Esophagus squamous epithelium (tissue), 5 donors: ENCODE results near the gene CCL17. TPM values are rescaled to one million over a fixed set of nuclear protein-coding genes. Genes with fewer than 3 reads are reported as not detected.

Experiments used
- DNase-seq: peaks from one replicate; lab custom pipeline; 2025; lab: John Stamatoyannopoulos, UW
- H3K27ac ChIP-seq, 4 donors: fragments of 200-600 bp; sonication (generic); one replicate each; pipeline ENCODE4 v1.5.1; 2016 to 2019; ENCODE audit warnings: mild to moderate bottlenecking in 1 of 4
- H3K27me3 ChIP-seq, 4 donors: fragments of 200-600 bp; sonication (generic); 1 replicate in 3 of 4; 2 replicates in 1 of 4; pipeline versions ENCODE4 v1.5.1 to v1.6.0; 2017 to 2021; ENCODE audit warnings: antibody characterized with exemption in 1 of 4
- H3K36me3 ChIP-seq, 3 donors: fragments of 200-600 bp; sonication (generic); one replicate each; pipeline ENCODE4 v1.5.1; 2016 to 2019
- H3K4me1 ChIP-seq, 3 donors: fragments of 200-600 bp; sonication (generic); one replicate each; pipeline ENCODE4 v1.5.1; 2017 to 2019
- H3K4me3 ChIP-seq, 4 donors: fragments of 200-600 bp; sonication (generic); 1 replicate in 3 of 4; 2 replicates in 1 of 4; pipeline ENCODE4 v1.5.1; 2016 to 2019; ENCODE audit warnings: mild to moderate bottlenecking in 2 of 4, moderate library complexity in 1 of 4
- H3K9me3 ChIP-seq, 3 donors: fragments of 200-600 bp; sonication (generic); one replicate each; pipeline ENCODE4 v1.5.1; 2016 to 2019
- POLR2A ChIP-seq, 4 donors: fragments of 450-650 bp; IDR thresholded peaks; one replicate each; pipeline ENCODE4 v1.6.1; 2017; ENCODE audit warnings: antibody characterized with exemption in 4 of 4, mild to moderate bottlenecking in 4 of 4, moderate library complexity in 3 of 4
- WGBS, 2 donors: methylation state at CpG; one replicate each; pipeline ENCODE4 v1.1.5; 2018; 5-methylcytosine and 5-hydroxymethylcytosine counted together
- intact Hi-C: fragments of 100-400 bp; cut with DNase I; formaldehyde crosslinking; loops from one replicate; pipeline ENCODE4 v1.15.0; 2022
- total RNA-seq, 4 donors: library from RNA; depleted of rRNA; stranded (reverse); fragments of >200 nt; gene quantifications; one replicate each; pipeline ENCODE4 v1.1.0, GENCODE V29; 2016
- TF ChIP-seq, protein P1 (sequence below), 6 experiments: fragments of 450-650 bp in 4 of 6; fragments of 200-600 bp in 2 of 6; sonication (generic) in 2 of 6; IDR thresholded peaks; one replicate each; pipeline ENCODE4 v1.5.1; 2016 to 2019; ENCODE audit warnings: antibody characterized with exemption in 6 of 6, mild to moderate bottlenecking in 4 of 6, moderate library complexity in 4 of 6
- donor health status: DM: yes; HTN: yes; CAD: no.

CCL17 gene
- total RNA-seq, 4 donors from 2014 or later: 0.64 to 1.3 TPM; not detected in 2

DNA sequence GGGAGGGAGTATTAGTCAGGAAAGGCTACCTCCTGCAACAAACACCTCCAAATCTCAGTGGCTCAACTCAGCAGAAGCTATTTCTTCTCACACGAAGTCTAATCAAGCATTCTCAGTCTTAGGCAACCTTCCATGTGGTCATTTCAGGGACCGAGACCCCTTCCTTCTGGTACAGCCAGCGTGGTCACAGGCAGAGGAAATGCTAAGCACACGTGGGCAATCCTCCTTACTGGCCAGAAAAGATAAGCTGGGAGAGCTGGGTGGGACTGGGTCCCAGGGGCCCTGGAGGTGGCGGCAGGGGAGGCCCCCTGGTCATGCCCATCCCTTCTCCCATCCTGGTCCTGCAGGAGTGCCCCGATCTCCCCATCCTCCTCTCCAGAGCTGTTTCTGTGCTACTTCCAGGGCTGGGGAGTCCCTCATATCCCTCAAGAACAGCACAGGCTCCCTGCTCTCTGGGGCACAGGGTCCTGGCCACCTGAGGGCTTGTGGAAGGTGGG is 38.0 kb upstream of the CCL17 start:
- Histone ChIP-seq H3K9me3 (no peaks in the 10 kb centered on the region), H3K27ac (no peak overlapping the region), H3K4me1 (peaks cover 9 to 33% (median 11%) of the 10 kb centered on the region in 3 donors), H3K4me3 (no peak overlapping the region), H3K36me3 (no peaks in the 10 kb centered on the region), H3K27me3 (no peaks in the 10 kb centered on the region)
- no peak for DNase-seq
- intact Hi-C loops: no loop called here
- TF ChIP-seq, protein P1, sequence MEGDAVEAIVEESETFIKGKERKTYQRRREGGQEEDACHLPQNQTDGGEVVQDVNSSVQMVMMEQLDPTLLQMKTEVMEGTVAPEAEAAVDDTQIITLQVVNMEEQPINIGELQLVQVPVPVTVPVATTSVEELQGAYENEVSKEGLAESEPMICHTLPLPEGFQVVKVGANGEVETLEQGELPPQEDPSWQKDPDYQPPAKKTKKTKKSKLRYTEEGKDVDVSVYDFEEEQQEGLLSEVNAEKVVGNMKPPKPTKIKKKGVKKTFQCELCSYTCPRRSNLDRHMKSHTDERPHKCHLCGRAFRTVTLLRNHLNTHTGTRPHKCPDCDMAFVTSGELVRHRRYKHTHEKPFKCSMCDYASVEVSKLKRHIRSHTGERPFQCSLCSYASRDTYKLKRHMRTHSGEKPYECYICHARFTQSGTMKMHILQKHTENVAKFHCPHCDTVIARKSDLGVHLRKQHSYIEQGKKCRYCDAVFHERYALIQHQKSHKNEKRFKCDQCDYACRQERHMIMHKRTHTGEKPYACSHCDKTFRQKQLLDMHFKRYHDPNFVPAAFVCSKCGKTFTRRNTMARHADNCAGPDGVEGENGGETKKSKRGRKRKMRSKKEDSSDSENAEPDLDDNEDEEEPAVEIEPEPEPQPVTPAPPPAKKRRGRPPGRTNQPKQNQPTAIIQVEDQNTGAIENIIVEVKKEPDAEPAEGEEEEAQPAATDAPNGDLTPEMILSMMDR (IDR thresholded peaks at IDR 0.05): no peak
- WGBS, 2 donors: 60 to 76% methylated on average over 1 to 5 of the region's 6 CpGs

DNA sequence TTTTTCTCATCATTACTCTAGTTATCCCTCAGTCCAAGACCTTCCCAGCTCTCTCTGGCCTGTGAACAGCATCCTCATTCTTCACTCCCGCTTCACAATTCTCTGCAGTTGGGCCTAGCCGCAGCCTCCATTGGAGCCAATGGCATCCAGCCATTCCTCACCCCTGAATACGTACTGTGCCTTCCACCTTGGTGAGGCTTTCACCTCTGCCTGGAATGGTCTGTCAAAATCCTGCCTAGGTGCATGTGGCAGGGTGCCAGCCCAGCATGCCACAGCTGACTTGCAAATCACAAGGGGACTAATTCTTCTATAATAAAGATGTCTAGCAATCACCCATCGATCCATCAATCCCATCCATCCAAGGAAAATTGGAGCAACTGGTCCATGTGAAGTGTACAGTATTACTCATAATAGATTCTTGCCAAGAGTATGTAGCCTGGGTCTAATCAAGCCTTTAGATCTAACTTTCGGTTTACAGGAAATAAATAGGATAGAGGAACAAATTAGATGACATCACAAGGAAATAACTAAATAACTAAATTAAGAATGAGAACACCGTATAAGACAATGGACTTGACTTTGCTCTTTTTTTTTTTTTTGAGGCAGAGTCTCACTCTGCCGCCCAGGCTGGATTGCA is 37.3 kb upstream of the CCL17 start:
- WGBS, 2 donors: 23 to 39% methylated on average over 7 of the region's 7 CpGs
- no peak for DNase-seq

DNA sequence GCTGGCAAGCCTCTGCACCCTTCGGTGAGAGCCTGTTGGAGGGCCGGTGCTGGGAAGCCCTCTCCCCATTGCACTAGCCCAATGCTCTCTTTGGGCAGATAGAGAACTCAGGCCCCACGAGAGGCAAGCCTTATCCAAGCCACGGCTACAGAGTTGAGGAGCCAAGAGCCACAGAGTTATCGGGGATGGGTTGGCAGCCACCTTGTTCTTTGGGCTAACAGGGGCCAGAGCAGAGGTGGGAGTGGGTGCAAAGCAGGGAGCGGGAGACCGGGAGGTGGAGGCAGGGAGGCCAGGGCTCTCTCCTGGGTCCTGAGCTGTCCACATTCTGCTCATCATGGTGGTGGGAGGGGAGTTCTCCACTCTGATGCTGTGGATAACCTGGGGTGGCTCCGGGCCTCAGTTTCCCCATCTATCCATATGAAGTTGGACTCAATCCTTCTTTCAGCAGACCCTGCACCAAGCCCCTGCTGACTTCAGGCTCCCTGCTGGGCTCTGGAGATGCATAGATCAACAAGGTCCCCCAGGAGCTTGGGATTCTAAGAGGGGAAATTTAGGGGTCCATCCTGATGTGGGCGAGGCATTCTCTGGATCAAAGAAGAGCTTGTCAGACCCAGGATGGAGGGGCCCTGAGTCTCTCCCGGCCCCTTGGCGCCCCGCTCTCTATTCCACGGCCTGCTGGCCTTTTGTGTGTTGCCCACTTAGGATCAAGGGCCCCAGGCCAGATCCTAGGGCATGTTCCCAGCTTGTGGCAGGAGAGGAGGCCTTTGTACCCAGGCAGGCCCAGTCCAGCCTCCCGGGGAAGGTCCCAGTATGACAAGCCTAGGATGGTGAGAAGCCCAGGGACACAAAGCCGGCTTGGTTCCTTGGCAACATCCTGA is 32.8 kb upstream of the CCL17 start:
- Histone ChIP-seq H3K9me3 (no peaks in the 10 kb centered on the region), H3K36me3 (no peaks in the 10 kb centered on the region), H3K4me1 (peaks cover 20 to 71% (median 34%) of the 10 kb centered on the region in 3 donors), H3K4me3 (peak overlapping the region; percentile 35 to 66 (median 58)), H3K27ac (peak overlapping the region; percentile 83 to 91 (median 88)), H3K27me3 (no peaks in the 10 kb centered on the region)
- no peak for DNase-seq
- TF ChIP-seq POLR2A (IDR thresholded peaks at IDR 0.05): no peak
- TF ChIP-seq, protein P1 (IDR thresholded peaks at IDR 0.05): no peak
- intact Hi-C loops: no loop called here
- 63 to 87% methylated on average over 3 to 7 of the region's 15 CpGs for WGBS, 2 donors

More for the DNA sequence above, 37.3 kb upstream of the CCL17 start:
- Histone ChIP-seq H3K27ac (peak overlapping the region in 3 of 4 donors; percentile 13 to 39 (median 33)), H3K9me3 (no peaks in the 10 kb centered on the region), H3K27me3 (no peaks in the 10 kb centered on the region), H3K4me3 (no peak overlapping the region), H3K36me3 (no peaks in the 10 kb centered on the region), H3K4me1 (peaks cover 7 to 35% (median 13%) of the 10 kb centered on the region in 3 donors)
- TF ChIP-seq POLR2A (IDR thresholded peaks at IDR 0.05): no peak
- TF ChIP-seq, protein P1 (IDR thresholded peaks at IDR 0.05): no peak
- intact Hi-C loops: no loop called here

DNA sequence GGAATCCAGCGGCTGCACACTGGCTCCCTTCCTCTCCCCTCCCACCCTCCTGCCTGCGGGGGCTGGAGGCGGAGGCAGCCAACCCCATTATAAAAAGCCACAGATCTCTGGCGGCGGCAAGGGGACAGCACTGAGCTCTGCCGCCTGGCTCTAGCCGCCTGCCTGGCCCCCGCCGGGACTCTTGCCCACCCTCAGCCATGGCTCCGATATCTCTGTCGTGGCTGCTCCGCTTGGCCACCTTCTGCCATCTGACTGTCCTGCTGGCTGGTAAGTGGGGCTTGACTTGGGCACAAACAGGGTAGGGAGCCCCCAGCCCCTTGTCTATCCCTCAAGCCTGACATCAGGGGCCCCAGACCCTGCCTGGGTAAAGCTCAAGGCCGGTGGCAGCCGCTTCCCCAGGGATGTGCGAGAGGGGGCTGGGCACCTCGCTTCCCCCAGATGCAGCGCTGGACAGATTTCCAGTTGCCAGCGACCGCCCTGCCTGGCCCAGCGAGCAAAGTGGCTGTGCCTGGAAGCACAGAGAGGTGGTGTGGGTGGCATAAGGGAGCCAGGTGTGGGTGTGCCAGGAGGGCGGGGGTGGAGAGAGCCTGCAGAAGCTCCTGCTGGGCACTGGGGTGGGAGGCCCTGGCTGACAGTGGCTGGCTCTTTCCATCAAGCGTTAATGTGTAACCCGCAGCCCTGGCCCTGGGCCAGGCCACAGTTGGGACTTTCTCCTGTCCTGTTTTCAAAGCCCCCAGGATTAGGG is 32.0 kb upstream of the CCL17 start, which contains the start of gene CX3CL1:
Gene CX3CL1 (plus strand): TSS at position 119 of the 745 bp plus-strand sequence. CDS start 79 bp downstream, at position 198.
- H3K4me1 ChIP-seq: peaks cover 18 to 71% (median 41%) of the 10 kb centered on the region in 3 donors
- DNase-seq: no peak

More for the DNA sequence above, 32.0 kb upstream of the CCL17 start, which contains the start of gene CX3CL1:
- no peaks in the 10 kb centered on the region for H3K27me3 ChIP-seq
- peak within 1 kb of the TSS; percentile 35 to 66 (median 58) for H3K4me3 ChIP-seq
- intact Hi-C loops: no loop called here
- WGBS, 2 donors: 19 to 30% methylated on average over 7 to 14 of the region's 23 CpGs
- H3K36me3 ChIP-seq: no peaks in the 10 kb centered on the region
- TF ChIP-seq POLR2A (IDR thresholded peaks at IDR 0.05): peak in 2 of 4 donors; percentile 28 to 85
- TF ChIP-seq, protein P1 (IDR thresholded peaks at IDR 0.05): peak in 1 of 6 experiments; percentile 18
- peak within 1 kb of the TSS; percentile 83 to 91 (median 88) for H3K27ac ChIP-seq
- H3K9me3 ChIP-seq: no peaks in the 10 kb centered on the region
